Body of pancreas (tissue), 4 donors: ENCODE results near the gene IL13. TPM values are rescaled to one million over a fixed set of nuclear protein-coding genes. Genes with fewer than 3 reads are reported as not detected.
"Not testable (repeated sequence)": the region's sequence is repeated elsewhere in the genome, so short reads cannot be mapped to it uniquely, and the experiment has no call there.

ENCODE experiments used
- ATAC-seq: fragments of 150-250 bp; one replicate; pipeline ENCODE4 v1.9.1; 2016
- DNase-seq, 4 donors: peaks; one replicate each; pipeline ENCODE4 v3.0.0-alpha.2; 2019
- H3K27ac ChIP-seq, 4 donors: fragments of 200-600 bp; sonication (generic); 1 replicate in 3 of 4; 2 replicates in 1 of 4; pipeline versions ENCODE4 v1.5.1 to v1.6.1; 2016 to 2019; ENCODE audit warnings: mild to moderate bottlenecking in 1 of 4, mixed read lengths in 1 of 4, moderate library complexity in 1 of 4
- H3K27me3 ChIP-seq, 2 donors: fragments of 200-600 bp; sonication (generic); one replicate each; pipeline ENCODE4 v1.6.0; 2016; ENCODE audit warnings: mild to moderate bottlenecking in 1 of 2
- H3K36me3 ChIP-seq, 2 donors: fragments of 200-600 bp; sonication (generic); replicated peaks in 1 of 2; 2 replicates each; pipeline ENCODE4 v1.5.1; 2016; ENCODE audit warnings: low read depth in 2 of 2; ENCODE audit not compliant: insufficient read depth in 1 of 2
- H3K4me1 ChIP-seq: fragments of 200-600 bp; sonication (generic); one replicate; pipeline ENCODE4 v1.6.0; 2016
- H3K4me3 ChIP-seq, 2 donors: fragments of 200-600 bp; sonication (generic); 1 replicate in 1 of 2; 2 replicates in 1 of 2; pipeline ENCODE4 v1.5.1; 2016 to 2019
- H3K9me3 ChIP-seq, 3 donors: fragments of 200-600 bp; sonication (generic); 1 replicate in 2 of 3; 2 replicates in 1 of 3; pipeline ENCODE4 v1.5.1; 2016
- CTCF ChIP-seq, 7 experiments: fragments of 450-650 bp in 4 of 7; fragments of 200-600 bp in 3 of 7; sonication (generic) in 3 of 7; IDR thresholded peaks; one replicate each; pipeline ENCODE4 v1.5.1; 2016 to 2019; ENCODE audit warnings: antibody characterized with exemption in 7 of 7
- POLR2A ChIP-seq, 3 donors: fragments of 450-650 bp; IDR thresholded peaks; one replicate each; pipeline ENCODE4 v1.6.1; 2016; ENCODE audit warnings: antibody characterized with exemption in 3 of 3, mild to moderate bottlenecking in 2 of 3
- WGBS, 2 donors: methylation state at CpG; one replicate each; pipeline ENCODE4 v1.1.5; 2017; 5-methylcytosine and 5-hydroxymethylcytosine counted together
- intact Hi-C: fragments of 100-400 bp; cut with DNase I; formaldehyde crosslinking; loops from one replicate; pipeline ENCODE4 v1.15.1; 2023
- total RNA-seq, 2 donors: library from RNA; depleted of rRNA; stranded (reverse); fragments of >200 nt; gene quantifications; one replicate each; pipeline ENCODE4 v1.1.0, GENCODE V29; 2016

The IL13 gene
- total RNA-seq, 2 donors from 2014 or later = not detected

- no peak overlapping the region for H3K27ac ChIP-seq
- 81 to 86% methylated on average over 7 of the region's 7 CpGs for WGBS, 2 donors
- no peaks in the 10 kb centered on the region for H3K27me3 ChIP-seq
- intact Hi-C loops = no loop called here
- no peaks in the 10 kb centered on the region for H3K4me1 ChIP-seq
- no peaks in the 10 kb centered on the region for H3K9me3 ChIP-seq
- ATAC-seq = no peak
- no peak for DNase-seq
- H3K4me3 ChIP-seq = no peak overlapping the region
- H3K36me3 ChIP-seq = no peaks in the 10 kb centered on the region
- TF ChIP-seq CTCF (IDR thresholded peaks at IDR 0.05) = no peak
- TF ChIP-seq POLR2A (IDR thresholded peaks at IDR 0.05) = no peak
Measured at GRCh38 chr5:132689513-132689912, 31.5 kb downstream of the IL13 start.

GRCh38 chr5:132690156-132690555, 32.2 kb downstream of the IL13 start:
- TF ChIP-seq CTCF (IDR thresholded peaks at IDR 0.05) = no peak
- no peak for TF ChIP-seq POLR2A (IDR thresholded peaks at IDR 0.05)
- intact Hi-C loops = no loop called here
- 98 to 100% methylated on average over 3 of the region's 3 CpGs for WGBS, 2 donors
- ATAC-seq = no peak
- Histone ChIP-seq H3K27me3 (no peaks in the 10 kb centered on the region), H3K4me3 (no peak overlapping the region), H3K9me3 (no peaks in the 10 kb centered on the region), H3K27ac (no peak overlapping the region), H3K36me3 (no peaks in the 10 kb centered on the region), H3K4me1 (no peaks in the 10 kb centered on the region)
- DNase-seq = no peak

- H3K4me3 ChIP-seq, H3K9me3 ChIP-seq, H3K36me3 ChIP-seq, H3K27ac ChIP-seq, ATAC-seq, DNase-seq, H3K27me3 ChIP-seq, intact Hi-C loops, H3K4me1 ChIP-seq: not testable (repeated sequence)
- WGBS, 2 donors = 79 to 95% methylated on average over 5 of the region's 5 CpGs
Measured at GRCh38 chr5:132691755-132692631, 34.0 kb downstream of the IL13 start.

- Histone ChIP-seq H3K36me3 (no peaks in the 10 kb centered on the region), H3K4me3 (no peak overlapping the region), H3K27me3 (no peaks in the 10 kb centered on the region), H3K9me3 (no peaks in the 10 kb centered on the region), H3K4me1 (no peaks in the 10 kb centered on the region), H3K27ac (no peak overlapping the region)
- TF ChIP-seq POLR2A (IDR thresholded peaks at IDR 0.05) = no peak
- no peak for TF ChIP-seq CTCF (IDR thresholded peaks at IDR 0.05)
- intact Hi-C loops = no loop called here
- DNase-seq (no peak), ATAC-seq (no peak)
Measured at GRCh38 chr5:132692632-132692967, 34.6 kb downstream of the IL13 start.

GRCh38 chr5:132695956-132696355, 38.0 kb downstream of the IL13 start:
- Histone ChIP-seq H3K36me3 (peaks cover 0 to 4% of the 10 kb centered on the region in 2 donors), H3K27ac (no peak overlapping the region), H3K4me1 (no peaks in the 10 kb centered on the region), H3K9me3 (no peaks in the 10 kb centered on the region), H3K27me3 (no peaks in the 10 kb centered on the region), H3K4me3 (no peak overlapping the region)
- no peak for TF ChIP-seq POLR2A (IDR thresholded peaks at IDR 0.05)
- no peak for TF ChIP-seq CTCF (IDR thresholded peaks at IDR 0.05)
- WGBS, 2 donors = 80 to 81% methylated on average over 4 of the region's 4 CpGs
- ATAC-seq = no peak
- intact Hi-C loops = no loop called here
- no peak for DNase-seq
